Liver (tissue), 9 donors: ENCODE data around the gene CTU1. TPM values are rescaled to one million over a fixed set of nuclear protein-coding genes. Genes with fewer than 3 reads are reported as not detected.

Experiments
- DNase-seq: peaks from one replicate; pipeline ENCODE4 v3.0.0-alpha.2; 2017; ENCODE audit warnings: low spot score
- H3K27ac ChIP-seq, 2 donors: one replicate each; pipeline ENCODE4 v1.7.0; 2013; ENCODE audit warnings: inconsistent platforms in 2 of 2, low read length in 2 of 2, control low read depth in 1 of 2, low read depth in 1 of 2, mild to moderate bottlenecking in 1 of 2
- H3K27me3 ChIP-seq, 4 donors: one replicate each; pipeline versions ENCODE4 v1.6.1 to v1.7.0; 2013; ENCODE audit warnings: low read length in 3 of 4, inconsistent platforms in 1 of 4, mild to moderate bottlenecking in 1 of 4, moderate library complexity in 1 of 4; ENCODE audit not compliant: control insufficient read depth in 4 of 4, insufficient read depth in 4 of 4
- H3K36me3 ChIP-seq, 4 donors: one replicate each; pipeline versions ENCODE4 v1.6.1 to v1.7.0; 2013; ENCODE audit warnings: low read length in 3 of 4, mild to moderate bottlenecking in 3 of 4, low read depth in 1 of 4, moderate library complexity in 1 of 4; ENCODE audit not compliant: control insufficient read depth in 4 of 4, insufficient read depth in 3 of 4
- H3K4me1 ChIP-seq, 4 donors: one replicate each; pipeline versions ENCODE4 v1.6.1 to v1.7.0; 2013; ENCODE audit warnings: low read length in 3 of 4, mild to moderate bottlenecking in 3 of 4, moderate library complexity in 1 of 4; ENCODE audit not compliant: control insufficient read depth in 4 of 4, insufficient read depth in 4 of 4
- H3K4me3 ChIP-seq, 3 donors: one replicate each; pipeline versions ENCODE4 v1.6.1 to v1.7.0; 2013; ENCODE audit warnings: low read length in 3 of 3, control low read depth in 1 of 3, low read depth in 1 of 3, mild to moderate bottlenecking in 1 of 3
- H3K9ac ChIP-seq, 2 donors: one replicate each; pipeline ENCODE4 v1.7.0; 2013; ENCODE audit warnings: low read length in 2 of 2, mild to moderate bottlenecking in 2 of 2, moderate library complexity in 2 of 2, control low read depth in 1 of 2, low read depth in 1 of 2
- H3K9me3 ChIP-seq, 4 donors: one replicate each; pipeline versions ENCODE4 v1.6.1 to v1.7.0; 2013; ENCODE audit warnings: low read length in 3 of 4; ENCODE audit not compliant: control insufficient read depth in 4 of 4
- EGR1 ChIP-seq, 2 donors: IDR thresholded peaks; 2 replicates each; pipeline ENCODE4 v1.6.1; 2016 to 2018; ENCODE audit warnings: antibody characterized with exemption in 2 of 2, low read depth in 2 of 2
- FOXA1 ChIP-seq: IDR thresholded peaks from 2 replicates; pipeline ENCODE4 v1.6.1; 2016; ENCODE audit warnings: antibody characterized with exemption
- FOXA2 ChIP-seq: IDR thresholded peaks from 2 replicates; pipeline ENCODE4 v1.6.1; 2016; ENCODE audit warnings: antibody characterized with exemption
- GABPA ChIP-seq, 2 donors: IDR thresholded peaks in 1 of 2; conservative IDR thresholded peaks in 1 of 2; 2 replicates each; pipeline ENCODE4 v1.6.1; 2016; ENCODE audit warnings: antibody characterized with exemption in 2 of 2, mild to moderate bottlenecking in 1 of 2, moderate library complexity in 1 of 2
- HNF4A ChIP-seq, 2 donors: conservative IDR thresholded peaks; 2 replicates each; pipeline ENCODE4 v1.6.1; 2016; ENCODE audit warnings: antibody characterized with exemption in 2 of 2, mild to moderate bottlenecking in 2 of 2
- HNF4G ChIP-seq: IDR thresholded peaks from 2 replicates; pipeline ENCODE4 v1.6.1; 2016; ENCODE audit warnings: antibody characterized with exemption
- JUND ChIP-seq, 2 donors: IDR thresholded peaks; 2 replicates each; pipeline ENCODE4 v1.6.1; 2016; ENCODE audit warnings: antibody characterized with exemption in 2 of 2
- NR2F2 ChIP-seq: IDR thresholded peaks from 2 replicates; pipeline ENCODE4 v1.6.1; 2016; ENCODE audit warnings: antibody characterized with exemption
- RAD21 ChIP-seq, 2 donors: IDR thresholded peaks; 2 replicates each; pipeline ENCODE4 v1.6.1; 2016; ENCODE audit warnings: antibody characterized with exemption in 2 of 2, mild to moderate bottlenecking in 2 of 2
- RXRA ChIP-seq, 2 donors: IDR thresholded peaks; 2 replicates each; pipeline ENCODE4 v1.6.1; 2017 to 2018; ENCODE audit warnings: antibody characterized with exemption in 2 of 2, mild to moderate bottlenecking in 1 of 2
- SP1 ChIP-seq: IDR thresholded peaks from 2 replicates; pipeline ENCODE4 v1.6.1; 2018; ENCODE audit warnings: antibody characterized with exemption, mild to moderate bottlenecking
- TAF1 ChIP-seq: conservative IDR thresholded peaks from 2 replicates; pipeline ENCODE4 v1.6.1; 2016; ENCODE audit warnings: antibody characterized with exemption, mild to moderate bottlenecking
- YY1 ChIP-seq: IDR thresholded peaks from 2 replicates; pipeline ENCODE4 v1.6.1; 2016; ENCODE audit warnings: antibody characterized with exemption, mild to moderate bottlenecking
- WGBS: extraction: QIAGEN DNeasy Blood & Tissue Kit; methylation state at CpG from one replicate; pipeline ENCODE4 v1.1.7; 2013; 5-methylcytosine and 5-hydroxymethylcytosine counted together
- polyA plus RNA-seq, 2 donors: library from polyadenylated mRNA; stranded (reverse) in 1 of 2; unstranded in 1 of 2; fragments of 200-250 nt in 1 of 2; fragments of >200 nt in 1 of 2; fragmentation: Nextera tagmentation in 1 of 2; extraction: Ambion mirVana in 1 of 2; gene quantifications; one replicate each; pipeline versions ENCODE4 v1.2.1 to v1.2.3, GENCODE V29; 2013 to 2015
- total RNA-seq, 2 donors: library from RNA; depleted of rRNA; stranded (reverse); fragments of >200 nt; gene quantifications; one replicate each; pipeline ENCODE4 v1.2.3, GENCODE V29; 2014
- TF ChIP-seq, protein P1 (sequence below): IDR thresholded peaks from 2 replicates; pipeline ENCODE4 v1.6.1; 2016; ENCODE audit warnings: antibody characterized with exemption
- TF ChIP-seq, protein P2 (sequence below): IDR thresholded peaks from 2 replicates; pipeline ENCODE4 v1.6.1; 2016; ENCODE audit warnings: antibody characterized with exemption
- TF ChIP-seq, protein P3 (sequence below): IDR thresholded peaks from 2 replicates; pipeline ENCODE4 v1.6.1; 2016; ENCODE audit warnings: antibody characterized with exemption
- TF ChIP-seq, protein P4 (sequence below): fragments of 150-350 bp; IDR thresholded peaks from 2 replicates; pipeline ENCODE4 v1.5.1; 2017; ENCODE audit warnings: improper control_type of control experiment, low read depth, low read length; ENCODE audit not compliant: missing input control
- TF ChIP-seq, protein P5 (sequence below): IDR thresholded peaks from 2 replicates; pipeline ENCODE4 v1.6.1; 2016; ENCODE audit warnings: antibody characterized with exemption, mild to moderate bottlenecking
- donor health status: healthy.
- donor health status: healthy.
- donor health status: healthy.
- donor health status: healthy.
- donor health status: healthy.

CTU1 gene
- total and polyA plus RNA-seq, 4 donors, result 0.19 to 3.7 (median 2.5) TPM

DNA sequence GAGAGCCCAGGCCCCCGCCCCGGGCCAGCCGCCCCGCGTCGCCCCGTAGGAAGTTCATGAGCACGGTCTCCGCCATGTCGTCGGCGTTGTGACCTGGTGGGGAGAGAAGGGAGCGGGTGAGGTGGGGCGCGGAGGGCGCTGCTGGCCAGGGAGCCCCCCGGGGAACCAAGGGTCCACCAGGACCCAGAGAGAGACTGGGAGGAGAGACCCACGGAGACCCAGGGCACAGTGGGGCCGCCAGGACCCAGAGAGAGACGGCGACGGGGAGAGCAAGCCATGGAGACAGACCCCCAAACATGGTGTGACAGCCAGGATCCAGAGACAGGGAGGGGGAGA is 9.2 kb downstream of the CTU1 start:
- Histone ChIP-seq H3K4me3 (no peak overlapping the region), H3K9me3 (no peaks in the 10 kb centered on the region), H3K36me3 (peaks cover 0 to 16% (median 7%) of the 10 kb centered on the region in 4 donors), H3K27me3 (no peaks in the 10 kb centered on the region), H3K27ac (no peak overlapping the region), H3K9ac (no peak overlapping the region), H3K4me1 (peaks cover 0 to 3% (median 0%) of the 10 kb centered on the region in 4 donors)
- TF ChIP-seq, protein P1, sequence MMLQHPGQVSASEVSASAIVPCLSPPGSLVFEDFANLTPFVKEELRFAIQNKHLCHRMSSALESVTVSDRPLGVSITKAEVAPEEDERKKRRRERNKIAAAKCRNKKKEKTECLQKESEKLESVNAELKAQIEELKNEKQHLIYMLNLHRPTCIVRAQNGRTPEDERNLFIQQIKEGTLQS, result no peak
- TF ChIP-seq GABPA (IDR thresholded peaks at IDR 0.05 in 1 of 2, conservative IDR thresholded peaks at IDR 0.05 in 1 of 2), result no peak
- no peak for TF ChIP-seq HNF4G
- no peak for TF ChIP-seq RXRA (IDR thresholded peaks at IDR 0.05)
- no peak for TF ChIP-seq JUND (IDR thresholded peaks at IDR 0.05)
- TF ChIP-seq, protein P2, sequence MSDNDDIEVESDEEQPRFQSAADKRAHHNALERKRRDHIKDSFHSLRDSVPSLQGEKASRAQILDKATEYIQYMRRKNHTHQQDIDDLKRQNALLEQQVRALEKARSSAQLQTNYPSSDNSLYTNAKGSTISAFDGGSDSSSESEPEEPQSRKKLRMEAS, result no peak
- TF ChIP-seq FOXA1, result no peak
- no peak for TF ChIP-seq SP1
- TF ChIP-seq, protein P3, sequence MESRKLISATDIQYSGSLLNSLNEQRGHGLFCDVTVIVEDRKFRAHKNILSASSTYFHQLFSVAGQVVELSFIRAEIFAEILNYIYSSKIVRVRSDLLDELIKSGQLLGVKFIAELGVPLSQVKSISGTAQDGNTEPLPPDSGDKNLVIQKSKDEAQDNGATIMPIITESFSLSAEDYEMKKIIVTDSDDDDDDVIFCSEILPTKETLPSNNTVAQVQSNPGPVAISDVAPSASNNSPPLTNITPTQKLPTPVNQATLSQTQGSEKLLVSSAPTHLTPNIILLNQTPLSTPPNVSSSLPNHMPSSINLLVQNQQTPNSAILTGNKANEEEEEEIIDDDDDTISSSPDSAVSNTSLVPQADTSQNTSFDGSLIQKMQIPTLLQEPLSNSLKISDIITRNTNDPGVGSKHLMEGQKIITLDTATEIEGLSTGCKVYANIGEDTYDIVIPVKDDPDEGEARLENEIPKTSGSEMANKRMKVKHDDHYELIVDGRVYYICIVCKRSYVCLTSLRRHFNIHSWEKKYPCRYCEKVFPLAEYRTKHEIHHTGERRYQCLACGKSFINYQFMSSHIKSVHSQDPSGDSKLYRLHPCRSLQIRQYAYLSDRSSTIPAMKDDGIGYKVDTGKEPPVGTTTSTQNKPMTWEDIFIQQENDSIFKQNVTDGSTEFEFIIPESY, result no peak
- TF ChIP-seq RAD21 (IDR thresholded peaks at IDR 0.05), result no peak
- no peak for TF ChIP-seq FOXA2
- no peak for TF ChIP-seq EGR1 (IDR thresholded peaks at IDR 0.05; ENCODE audit: low read depth in 2 of 2)
- TF ChIP-seq, protein P4, sequence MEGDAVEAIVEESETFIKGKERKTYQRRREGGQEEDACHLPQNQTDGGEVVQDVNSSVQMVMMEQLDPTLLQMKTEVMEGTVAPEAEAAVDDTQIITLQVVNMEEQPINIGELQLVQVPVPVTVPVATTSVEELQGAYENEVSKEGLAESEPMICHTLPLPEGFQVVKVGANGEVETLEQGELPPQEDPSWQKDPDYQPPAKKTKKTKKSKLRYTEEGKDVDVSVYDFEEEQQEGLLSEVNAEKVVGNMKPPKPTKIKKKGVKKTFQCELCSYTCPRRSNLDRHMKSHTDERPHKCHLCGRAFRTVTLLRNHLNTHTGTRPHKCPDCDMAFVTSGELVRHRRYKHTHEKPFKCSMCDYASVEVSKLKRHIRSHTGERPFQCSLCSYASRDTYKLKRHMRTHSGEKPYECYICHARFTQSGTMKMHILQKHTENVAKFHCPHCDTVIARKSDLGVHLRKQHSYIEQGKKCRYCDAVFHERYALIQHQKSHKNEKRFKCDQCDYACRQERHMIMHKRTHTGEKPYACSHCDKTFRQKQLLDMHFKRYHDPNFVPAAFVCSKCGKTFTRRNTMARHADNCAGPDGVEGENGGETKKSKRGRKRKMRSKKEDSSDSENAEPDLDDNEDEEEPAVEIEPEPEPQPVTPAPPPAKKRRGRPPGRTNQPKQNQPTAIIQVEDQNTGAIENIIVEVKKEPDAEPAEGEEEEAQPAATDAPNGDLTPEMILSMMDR, result no peak
- no peak for TF ChIP-seq YY1
- TF ChIP-seq, protein P5, sequence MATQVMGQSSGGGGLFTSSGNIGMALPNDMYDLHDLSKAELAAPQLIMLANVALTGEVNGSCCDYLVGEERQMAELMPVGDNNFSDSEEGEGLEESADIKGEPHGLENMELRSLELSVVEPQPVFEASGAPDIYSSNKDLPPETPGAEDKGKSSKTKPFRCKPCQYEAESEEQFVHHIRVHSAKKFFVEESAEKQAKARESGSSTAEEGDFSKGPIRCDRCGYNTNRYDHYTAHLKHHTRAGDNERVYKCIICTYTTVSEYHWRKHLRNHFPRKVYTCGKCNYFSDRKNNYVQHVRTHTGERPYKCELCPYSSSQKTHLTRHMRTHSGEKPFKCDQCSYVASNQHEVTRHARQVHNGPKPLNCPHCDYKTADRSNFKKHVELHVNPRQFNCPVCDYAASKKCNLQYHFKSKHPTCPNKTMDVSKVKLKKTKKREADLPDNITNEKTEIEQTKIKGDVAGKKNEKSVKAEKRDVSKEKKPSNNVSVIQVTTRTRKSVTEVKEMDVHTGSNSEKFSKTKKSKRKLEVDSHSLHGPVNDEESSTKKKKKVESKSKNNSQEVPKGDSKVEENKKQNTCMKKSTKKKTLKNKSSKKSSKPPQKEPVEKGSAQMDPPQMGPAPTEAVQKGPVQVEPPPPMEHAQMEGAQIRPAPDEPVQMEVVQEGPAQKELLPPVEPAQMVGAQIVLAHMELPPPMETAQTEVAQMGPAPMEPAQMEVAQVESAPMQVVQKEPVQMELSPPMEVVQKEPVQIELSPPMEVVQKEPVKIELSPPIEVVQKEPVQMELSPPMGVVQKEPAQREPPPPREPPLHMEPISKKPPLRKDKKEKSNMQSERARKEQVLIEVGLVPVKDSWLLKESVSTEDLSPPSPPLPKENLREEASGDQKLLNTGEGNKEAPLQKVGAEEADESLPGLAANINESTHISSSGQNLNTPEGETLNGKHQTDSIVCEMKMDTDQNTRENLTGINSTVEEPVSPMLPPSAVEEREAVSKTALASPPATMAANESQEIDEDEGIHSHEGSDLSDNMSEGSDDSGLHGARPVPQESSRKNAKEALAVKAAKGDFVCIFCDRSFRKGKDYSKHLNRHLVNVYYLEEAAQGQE, result no peak
- no peak for TF ChIP-seq HNF4A (conservative IDR thresholded peaks at IDR 0.05)
- TF ChIP-seq NR2F2, result no peak
- TF ChIP-seq TAF1, result no peak
- 88% methylated on average over 22 of the region's 22 CpGs for WGBS
- DNase-seq, result no peak
